GM23338 (cell line): ENCODE measurements around the gene PLEKHA8. TPM values are rescaled to one million over a fixed set of nuclear protein-coding genes. Genes with fewer than 3 reads are reported as not detected.
A peak's percentile ranks its signal among the peaks of the same experiment; 100 is the strongest.

ENCODE experiments used
- ATAC-seq: fragments of 200-7000 bp; cut with Tn5 transposase; 3 replicates; pipeline ENCODE4 v1.9.1; 2020
- DNase-seq: peaks from one replicate; pipeline ENCODE4 v3.0.0-alpha.2; 2015; ENCODE audit warnings: low spot score
- H2AFZ ChIP-seq: fragments of 200-600 bp; sonication (generic); 2 replicates; pipeline ENCODE4 v1.8.0; 2016; ENCODE audit warnings: antibody characterized with exemption, mild to moderate bottlenecking, moderate library complexity
- H3F3A ChIP-seq: fragments of 200-600 bp; sonication (generic); replicated peaks from 2 replicates; pipeline ENCODE4 v1.8.0; 2017; ENCODE audit warnings: antibody characterized with exemption, mixed run types, low read depth
- H3K27ac ChIP-seq: fragments of 200-600 bp; sonication (generic); 2 replicates; pipeline ENCODE4 v1.6.1; 2016; ENCODE audit warnings: low read depth
- H3K27me3 ChIP-seq: fragments of 200-600 bp; sonication (generic); 2 replicates; pipeline ENCODE4 v1.8.0; 2016; ENCODE audit warnings: mild to moderate bottlenecking, mixed run types, moderate library complexity; ENCODE audit not compliant: insufficient read depth
- H3K36me3 ChIP-seq: fragments of 200-600 bp; sonication (generic); 2 replicates; pipeline ENCODE4 v1.8.0; 2016; ENCODE audit warnings: mild to moderate bottlenecking; ENCODE audit not compliant: insufficient read depth
- H3K4me1 ChIP-seq: fragments of 200-600 bp; sonication (generic); 2 replicates; pipeline ENCODE4 v1.8.0; 2016; ENCODE audit warnings: mild to moderate bottlenecking, moderate library complexity; ENCODE audit not compliant: insufficient read depth
- H3K4me2 ChIP-seq: fragments of 200-600 bp; sonication (generic); 2 replicates; pipeline ENCODE4 v1.7.1; 2017; ENCODE audit warnings: mixed run types
- H3K4me3 ChIP-seq: fragments of 200-600 bp; sonication (generic); 2 replicates; pipeline ENCODE4 v1.6.1; 2016; ENCODE audit warnings: mixed run types
- H3K79me2 ChIP-seq: fragments of 200-600 bp; sonication (generic); replicated peaks from 2 replicates; pipeline ENCODE4 v1.8.0; 2017; ENCODE audit warnings: mild to moderate bottlenecking; ENCODE audit not compliant: insufficient read depth
- H3K9me2 ChIP-seq: fragments of 200-600 bp; sonication (generic); 2 replicates; pipeline ENCODE4 v1.8.0; 2017; ENCODE audit not compliant: insufficient read depth
- H4K20me1 ChIP-seq: fragments of 200-600 bp; sonication (generic); replicated peaks from 2 replicates; pipeline ENCODE4 v1.8.0; 2017; ENCODE audit warnings: mild to moderate bottlenecking; ENCODE audit not compliant: insufficient read depth
- H3K27ac Mint-ChIP-seq: 2 replicates; pipeline ENCODE4 v1.8.0; 2020; ENCODE audit warnings: inconsistent platforms, mild to moderate bottlenecking, moderate library complexity, mixed read lengths
- H3K27me3 Mint-ChIP-seq: 3 replicates; pipeline ENCODE4 v1.8.0; 2022; ENCODE audit warnings: low read depth, mild to moderate bottlenecking, moderate library complexity, mixed read lengths, inconsistent platforms; ENCODE audit not compliant: insufficient read depth, poor library complexity
- H3K36me3 Mint-ChIP-seq: 3 replicates; pipeline ENCODE4 v1.8.0; 2021; ENCODE audit warnings: low read depth, mild to moderate bottlenecking, inconsistent platforms, moderate library complexity, mixed read lengths
- H3K4me1 Mint-ChIP-seq: 3 replicates; pipeline ENCODE4 v1.8.0; 2020; ENCODE audit warnings: mild to moderate bottlenecking, inconsistent platforms, mixed read lengths
- H3K4me3 Mint-ChIP-seq: 3 replicates; pipeline ENCODE4 v1.8.0; 2021; ENCODE audit warnings: moderate library complexity, mild to moderate bottlenecking, inconsistent platforms, mixed read lengths
- H3K9me3 Mint-ChIP-seq: 3 replicates; pipeline ENCODE4 v1.8.0; 2020; ENCODE audit warnings: moderate library complexity, mild to moderate bottlenecking, inconsistent platforms, mixed read lengths
- EZH2 ChIP-seq: fragments of 200-600 bp; sonication (generic); IDR thresholded peaks from one replicate; pipeline ENCODE4 v1.8.0; 2017; ENCODE audit warnings: antibody characterized with exemption, mild to moderate bottlenecking, low read depth; ENCODE audit not compliant: unreplicated experiment
- ZNF114 ChIP-seq: fragments of 250-450 bp; sonication (Bioruptor Pico); IDR thresholded peaks from 2 replicates; pipeline ENCODE4 v1.5.0; 2020; ENCODE audit warnings: mild to moderate bottlenecking, moderate library complexity
- ZNF462 ChIP-seq: fragments of 250-450 bp; sonication (Bioruptor Pico); IDR thresholded peaks from 2 replicates; pipeline ENCODE4 v1.5.0; 2020; ENCODE audit warnings: mild to moderate bottlenecking, moderate library complexity
- polyA plus RNA-seq: library from polyadenylated mRNA; unstranded; fragments of >200 nt; fragmentation: Nextera tagmentation; extraction: Ambion mirVana; gene quantifications from 2 replicates; pipeline ENCODE4 v1.2.1, GENCODE V29; 2016
- total RNA-seq: library from RNA; depleted of rRNA; stranded (reverse); fragments of >200 nt; shearing (Covaris generic); gene quantifications from 2 replicates; pipeline ENCODE4 v1.2.3, GENCODE V29; 2014
- TF ChIP-seq, protein P1 (sequence below), 2 experiments: fragments of 200-600 bp in 1 of 2; sonication (generic) in 1 of 2; conservative IDR thresholded peaks; 2 replicates each; pipeline versions ENCODE4 v1.5.1 to v1.6.1; 2016 to 2017; ENCODE audit warnings: antibody characterized with exemption in 2 of 2, low read depth in 2 of 2, mild to moderate bottlenecking in 2 of 2, moderate library complexity in 1 of 2

The PLEKHA8 gene
- total and polyA plus RNA-seq, 2 experiments from 2014 or later: 11.6 to 44.9 TPM

GRCh38 chr7:30163231-30163894 is 135.2 kb downstream of the PLEKHA8 start (continued):
- TF ChIP-seq, protein P1, sequence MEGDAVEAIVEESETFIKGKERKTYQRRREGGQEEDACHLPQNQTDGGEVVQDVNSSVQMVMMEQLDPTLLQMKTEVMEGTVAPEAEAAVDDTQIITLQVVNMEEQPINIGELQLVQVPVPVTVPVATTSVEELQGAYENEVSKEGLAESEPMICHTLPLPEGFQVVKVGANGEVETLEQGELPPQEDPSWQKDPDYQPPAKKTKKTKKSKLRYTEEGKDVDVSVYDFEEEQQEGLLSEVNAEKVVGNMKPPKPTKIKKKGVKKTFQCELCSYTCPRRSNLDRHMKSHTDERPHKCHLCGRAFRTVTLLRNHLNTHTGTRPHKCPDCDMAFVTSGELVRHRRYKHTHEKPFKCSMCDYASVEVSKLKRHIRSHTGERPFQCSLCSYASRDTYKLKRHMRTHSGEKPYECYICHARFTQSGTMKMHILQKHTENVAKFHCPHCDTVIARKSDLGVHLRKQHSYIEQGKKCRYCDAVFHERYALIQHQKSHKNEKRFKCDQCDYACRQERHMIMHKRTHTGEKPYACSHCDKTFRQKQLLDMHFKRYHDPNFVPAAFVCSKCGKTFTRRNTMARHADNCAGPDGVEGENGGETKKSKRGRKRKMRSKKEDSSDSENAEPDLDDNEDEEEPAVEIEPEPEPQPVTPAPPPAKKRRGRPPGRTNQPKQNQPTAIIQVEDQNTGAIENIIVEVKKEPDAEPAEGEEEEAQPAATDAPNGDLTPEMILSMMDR (conservative IDR thresholded peaks at IDR 0.05; ENCODE audit: low read depth in 2 of 2): no peak
- no peak for TF ChIP-seq EZH2
- TF ChIP-seq ZNF114 (CRISPR knock-in tag): no peak
- TF ChIP-seq ZNF462 (CRISPR knock-in tag): no peak

DNA sequence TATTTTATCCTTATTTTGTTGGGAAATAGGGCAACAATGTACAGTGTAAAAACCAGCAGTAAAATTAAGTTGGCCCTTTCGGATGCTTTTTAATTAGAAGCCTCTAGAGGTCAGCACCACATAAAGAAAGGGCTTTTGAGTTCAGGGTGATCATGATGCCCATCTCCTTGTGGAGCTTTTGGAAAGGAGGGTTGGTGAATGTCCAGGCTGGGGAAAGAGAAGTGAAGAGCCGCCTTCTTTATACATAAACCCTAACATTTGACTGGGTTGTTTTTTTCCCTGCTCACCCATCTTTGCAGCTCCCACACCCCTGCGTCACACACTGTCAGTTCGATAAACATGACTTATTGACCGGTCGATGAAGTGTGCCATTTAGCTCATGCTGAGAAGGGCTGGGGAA is 136.4 kb downstream of the PLEKHA8 start:
- H3K79me2 ChIP-seq: no peaks in the 10 kb centered on the region
- peak; percentile 23 for ATAC-seq
- H3F3A ChIP-seq: no peaks in the 10 kb centered on the region
- Mint-ChIP-seq H3K27me3 (peaks cover 20% of the 10 kb centered on the region), H3K4me3 (no peak overlapping the region), H3K4me1 (peaks cover 69% of the 10 kb centered on the region), H3K9me3 (no peaks in the 10 kb centered on the region), H3K36me3 (no peaks in the 10 kb centered on the region), H3K27ac (no peak overlapping the region)
- H3K27ac ChIP-seq: no peak overlapping the region
- H2AFZ ChIP-seq: no peak overlapping the region
- no peaks in the 10 kb centered on the region for H4K20me1 ChIP-seq
- H3K4me1 ChIP-seq: peaks cover 40% of the 10 kb centered on the region
- no peaks in the 10 kb centered on the region for H3K36me3 ChIP-seq
- no peak overlapping the region for H3K4me2 ChIP-seq
- H3K27me3 ChIP-seq: 0 out of 2 replicates have a peak, but pooled peaks cover 9% of the 10 kb centered on the region
- H3K9me2 ChIP-seq: no peaks in the 10 kb centered on the region
- no peak overlapping the region for H3K4me3 ChIP-seq
- DNase-seq: peak; percentile 87
- TF ChIP-seq ZNF462 (CRISPR knock-in tag): 0 out of 2 replicates have a peak, but pooled peaks have one; percentile 52
